K562 (cell line): Measurements from ENCODE around the gene ACAT2. TPM values are rescaled to one million over a fixed set of nuclear protein-coding genes. Genes with fewer than 3 reads are reported as not detected.
A peak's percentile ranks its signal among the peaks of the same experiment; 100 is the strongest.

Experiments
- BHLHE40 ChIP-seq: IDR thresholded peaks from 2 replicates; pipeline ENCODE4 v1.6.1; 2011; ENCODE audit warnings: low read length, improper control_type of control experiment
- CBX1 ChIP-seq: sonication (generic); IDR thresholded peaks from 2 replicates; pipeline ENCODE4 v1.6.1; 2016; ENCODE audit warnings: antibody characterized with exemption, low read depth, mild to moderate bottlenecking
- CHAMP1 ChIP-seq: fragments of 450-650 bp; IDR thresholded peaks from 2 replicates; pipeline ENCODE4 v1.6.1; 2016; ENCODE audit warnings: mild to moderate bottlenecking
- DACH1 ChIP-seq: fragments of 450-650 bp; IDR thresholded peaks from 2 replicates; pipeline ENCODE4 v1.6.1; 2018; ENCODE audit not compliant: partially characterized antibody
- HSF4 ChIP-seq: fragments of 250-450 bp; sonication (Bioruptor Pico); IDR thresholded peaks from 2 replicates; pipeline ENCODE4 v2.1.2; 2022; ENCODE audit warnings: mild to moderate bottlenecking, moderate library complexity, borderline replicate concordance
- KHSRP ChIP-seq: fragments of 450-650 bp; IDR thresholded peaks from 2 replicates; pipeline ENCODE4 v1.6.1; 2017
- MAFG ChIP-seq: fragments of 450-650 bp; conservative IDR thresholded peaks from 2 replicates; pipeline ENCODE4 v1.6.1; 2016; ENCODE audit warnings: missing genetic modification characterization, missing compliant biosample characterization
- MYNN ChIP-seq, 2 experiments: sonication (generic); formaldehyde crosslinking in 1 of 2; IDR thresholded peaks; 2 replicates each; pipeline versions ENCODE4 v1.5.0 to v1.6.1; 2016 to 2020; ENCODE audit warnings: antibody characterized with exemption in 1 of 2, missing genetic modification reagents in 1 of 2
- NCOR1 ChIP-seq: fragments of 450-650 bp; IDR thresholded peaks from 2 replicates; pipeline ENCODE4 v1.6.1; 2016; ENCODE audit warnings: mild to moderate bottlenecking, moderate library complexity
- POLR2G ChIP-seq: fragments of 200-400 bp; formaldehyde crosslinking; IDR thresholded peaks from 2 replicates; pipeline ENCODE4 v1.6.1; 2017; ENCODE audit warnings: low read depth, mild to moderate bottlenecking, antibody characterized with exemption, low read length, moderate library complexity
- PURB ChIP-seq: sonication (generic); formaldehyde crosslinking; IDR thresholded peaks from 2 replicates; pipeline ENCODE4 v1.9.0; 2021; ENCODE audit warnings: low read depth, mild to moderate bottlenecking, missing genetic modification reagents
- RCOR1 ChIP-seq, 2 experiments: IDR thresholded peaks; 2 replicates each; pipeline ENCODE4 v1.6.1; 2012; ENCODE audit warnings: low read depth in 2 of 2, low read length in 2 of 2, borderline replicate concordance in 1 of 2, improper control_type of control experiment in 1 of 2
- SETDB1 ChIP-seq: IDR thresholded peaks from one replicate; pipeline ENCODE4 v1.6.1; 2012; ENCODE audit warnings: low read length, control low read depth, inconsistent platforms
- SMARCA5 ChIP-seq: fragments of 450-650 bp; IDR thresholded peaks from 2 replicates; pipeline ENCODE4 v1.6.1; 2016
- SRSF7 ChIP-seq: fragments of 200-400 bp; formaldehyde crosslinking; optimal IDR thresholded peaks from 2 replicates; pipeline ENCODE3; 2017; ENCODE audit warnings: mild to moderate bottlenecking, low read depth, low read length
- TAF1 ChIP-seq: IDR thresholded peaks from 2 replicates; pipeline ENCODE4 v1.6.1; 2011; ENCODE audit warnings: mild to moderate bottlenecking, low read length, moderate library complexity; ENCODE audit not compliant: insufficient read depth, control insufficient read depth, severe bottlenecking; ENCODE audit errors: extremely low read depth
- U2AF1 ChIP-seq: fragments of 200-400 bp; formaldehyde crosslinking; optimal IDR thresholded peaks from 2 replicates; pipeline ENCODE3; 2017; ENCODE audit warnings: mild to moderate bottlenecking, low read depth, low read length, moderate library complexity
- ZKSCAN8 ChIP-seq: fragments of 200-800 bp; sonication (Bioruptor generic); IDR thresholded peaks from 2 replicates; pipeline ENCODE4 v1.6.1; 2016; ENCODE audit warnings: missing genetic modification characterization, missing compliant biosample characterization
- ZNF239 ChIP-seq: fragments of 250-450 bp; sonication (Bioruptor Pico); IDR thresholded peaks from 2 replicates; pipeline ENCODE4 v1.4.0; 2020; ENCODE audit warnings: mild to moderate bottlenecking
- ZNF324 ChIP-seq: fragments of 250-450 bp; sonication (Bioruptor Pico); IDR thresholded peaks from 2 replicates; pipeline ENCODE4 v1.4.0; 2020; ENCODE audit warnings: mild to moderate bottlenecking
- ZNF551 ChIP-seq: fragments of 250-450 bp; sonication (Bioruptor Pico); IDR thresholded peaks from 2 replicates; pipeline ENCODE4 v1.5.0; 2021; ENCODE audit warnings: mild to moderate bottlenecking, moderate library complexity
- ZNF696 ChIP-seq: fragments of 250-450 bp; sonication (Bioruptor Pico); conservative IDR thresholded peaks from 2 replicates; pipeline ENCODE4 v1.4.0; 2020; ENCODE audit warnings: mild to moderate bottlenecking, moderate library complexity
- ZNF740 ChIP-seq, 3 experiments: fragments of 200-800 bp in 1 of 3; sonication (Bioruptor generic) in 1 of 3; sonication (generic) in 1 of 3; formaldehyde crosslinking in 1 of 3; IDR thresholded peaks; 2 replicates each; pipeline versions ENCODE4 v1.6.1 to v1.8.0; 2016 to 2022; ENCODE audit warnings: mild to moderate bottlenecking in 2 of 3, missing compliant biosample characterization in 2 of 3, missing genetic modification characterization in 2 of 3, missing genetic modification reagents in 1 of 3
- polyA plus RNA-seq, 8 experiments: library from polyadenylated mRNA; depleted of rRNA in 4 of 8; stranded (reverse) in 5 of 8; unstranded in 3 of 8; fragments of >200 nt; fragmentation: Nextera tagmentation in 2 of 8; fragmentation: Illumina TruSeq in 1 of 8; extraction: Ambion mirVana in 2 of 8; extraction: Trizol in 1 of 8; gene quantifications; 2 replicates each; pipeline versions ENCODE4 v1.2.1 to v1.2.3, GENCODE V29; 2011 to 2014; ENCODE audit warnings: inconsistent platforms in 1 of 8, missing spikeins in 1 of 8
- total RNA-seq, 7 experiments: library from RNA; depleted of rRNA in 6 of 7; stranded (reverse); fragments of >200 nt in 6 of 7; fragmentation: Illumina TruSeq in 2 of 7; extraction: Trizol in 2 of 7; gene quantifications; 2 replicates each; pipeline versions ENCODE4 v1.2.1 to v1.2.3, GENCODE V29; 2011 to 2021; ENCODE audit warnings: low replicate concordance in 1 of 7
- TF ChIP-seq, protein P1 (sequence below): sonication (generic); formaldehyde crosslinking; IDR thresholded peaks from 2 replicates; pipeline ENCODE4 v1.8.0; 2022; ENCODE audit warnings: mild to moderate bottlenecking, low read depth, missing genetic modification reagents

ACAT2 gene
- total and polyA plus RNA-seq, 9 of the 15 experiments (the other 6 are each of a cell fraction or from before 2014, with no cell fraction given), result 63.0 to 309 (median 144) TPM

DNA sequence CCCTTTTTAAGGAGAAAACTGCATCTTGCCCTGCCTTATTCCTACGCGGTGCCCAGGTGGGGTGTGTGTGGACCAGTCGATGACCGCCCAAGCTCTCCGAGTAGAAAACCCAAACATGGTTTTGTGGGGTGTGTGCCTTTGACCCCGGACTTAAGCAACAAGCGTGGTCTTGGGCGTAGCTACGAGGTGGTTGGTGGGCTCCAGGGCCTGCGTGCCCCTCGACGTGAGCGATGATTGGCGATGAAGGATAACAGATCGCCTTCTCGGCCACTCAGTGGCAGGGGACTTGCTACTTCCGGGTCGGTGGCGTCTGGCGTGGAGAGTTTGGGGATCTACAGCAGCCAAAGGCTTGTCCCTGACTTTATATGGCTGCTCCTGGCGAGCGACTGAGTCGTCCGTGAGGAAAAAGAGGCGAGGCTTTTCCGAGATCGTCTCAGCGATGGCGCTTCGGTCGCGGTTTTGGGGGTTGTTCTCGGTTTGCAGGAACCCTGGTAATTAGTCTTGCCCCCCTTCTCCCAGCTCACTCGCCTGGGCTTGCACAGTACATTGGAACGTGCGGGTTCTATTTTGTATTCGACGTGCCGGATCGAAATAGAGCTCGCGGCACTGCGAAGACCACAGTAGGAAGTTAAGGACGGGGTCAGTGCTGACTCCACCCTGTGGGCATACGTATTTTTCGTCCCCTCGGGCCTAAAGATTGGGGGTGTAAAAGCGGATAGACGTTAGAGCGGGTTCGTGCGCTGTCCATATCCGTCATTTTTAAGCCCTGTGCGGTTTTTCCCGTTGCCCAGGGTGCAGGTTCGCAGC is 28.5 kb downstream of the ACAT2 start, which contains the start of gene MRPL18 (continued):
- TF ChIP-seq ZNF740 (CRISPR knock-in tag; IDR thresholded peaks at IDR 0.05), result no peak
- TF ChIP-seq ZNF740 (tag; IDR thresholded peaks at IDR 0.05), result no peak; a peak in 1 of 4 replicates
- TF ChIP-seq SMARCA5, result no peak
- TF ChIP-seq TAF1, result peak; percentile 48
- TF ChIP-seq DACH1, result no peak
- TF ChIP-seq ZKSCAN8, result no peak
- no peak for TF ChIP-seq MYNN (IDR thresholded peaks at IDR 0.05)
- TF ChIP-seq MYNN (CRISPR knock-in tag; IDR thresholded peaks at IDR 0.05), result no peak
- TF ChIP-seq HSF4 (CRISPR knock-in tag), result no peak
- no peak for TF ChIP-seq SRSF7
- peak; percentile 74; the same call in 1 of the 2 replicates for TF ChIP-seq POLR2G
- 0 out of 2 replicates have a peak, but pooled peaks have one; percentile 31 for TF ChIP-seq CBX1
- no peak for TF ChIP-seq NCOR1
- TF ChIP-seq ZNF239 (CRISPR knock-in tag), result no peak
- TF ChIP-seq CHAMP1, result no peak
- TF ChIP-seq U2AF1, result no peak
- TF ChIP-seq BHLHE40, result no peak
- TF ChIP-seq KHSRP, result no peak
- no peak for TF ChIP-seq PURB (CRISPR knock-in tag)
- no peak for TF ChIP-seq ZNF551
- TF ChIP-seq, protein P1, sequence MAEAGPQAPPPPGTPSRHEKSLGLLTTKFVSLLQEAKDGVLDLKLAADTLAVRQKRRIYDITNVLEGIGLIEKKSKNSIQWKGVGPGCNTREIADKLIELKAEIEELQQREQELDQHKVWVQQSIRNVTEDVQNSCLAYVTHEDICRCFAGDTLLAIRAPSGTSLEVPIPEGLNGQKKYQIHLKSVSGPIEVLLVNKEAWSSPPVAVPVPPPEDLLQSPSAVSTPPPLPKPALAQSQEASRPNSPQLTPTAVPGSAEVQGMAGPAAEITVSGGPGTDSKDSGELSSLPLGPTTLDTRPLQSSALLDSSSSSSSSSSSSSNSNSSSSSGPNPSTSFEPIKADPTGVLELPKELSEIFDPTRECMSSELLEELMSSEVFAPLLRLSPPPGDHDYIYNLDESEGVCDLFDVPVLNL (CRISPR knock-in tag), result no peak
- TF ChIP-seq ZNF696, result no peak
- TF ChIP-seq ZNF324, result 0 out of 2 replicates have a peak, but pooled peaks have one; percentile 2
- no peak for TF ChIP-seq RCOR1 (IDR thresholded peaks at IDR 0.05; ENCODE audit: borderline replicate concordance in 1 of 2, low read depth in 2 of 2, low read length in 2 of 2)
- no peak for TF ChIP-seq SETDB1
- no peak for TF ChIP-seq MAFG (tag)
